ENCODE data around the gene GBP7. TPM values are rescaled to one million over a fixed set of nuclear protein-coding genes. Genes with fewer than 3 reads are reported as not detected.
A peak's percentile ranks its signal among the peaks of the same experiment; 100 is the strongest.
"Not testable (repeated sequence)": the region's sequence is repeated elsewhere in the genome, so short reads cannot be mapped to it uniquely, and the experiment has no call there.

Gene GBP7
- polyA plus RNA-seq (ENCODE audit: insufficient read length in 10 of 10): under 1 TPM in 6 of 10 donors, not detected in 4; 0.05 to 0.13 (median 0.08) TPM
- long read RNA-seq, donor 1: 0 reads
- long read RNA-seq, donor 2: 0 reads
- long read RNA-seq, donor 3: 0 reads
- long read RNA-seq, donor 4: 0 reads
- long read RNA-seq, donor 5: 0 reads
- long read RNA-seq, donor 6: 0 reads
- long read RNA-seq, donor 7: 0 reads
- long read RNA-seq, donor 8: 0 reads
- long read RNA-seq, donor 9: 0 reads

GRCh38 chr1:89175601-89176256 lies at the start of gene GBP7:
Gene GBP7, minus strand, starts transcription at chr1:89176003. Its CDS starts 4,068 bp downstream, at chr1:89171935.
- DNase-seq: no peak

GRCh38 chr1:89221341-89221740 lies 45.5 kb upstream of the GBP7 start:
- no peak for DNase-seq

- not testable (repeated sequence) for DNase-seq
These were observed 44.0 kb upstream of the GBP7 start for GRCh38 chr1:89219851-89220250.

GRCh38 chr1:89218941-89219340 lies 43.1 kb upstream of the GBP7 start:
- not testable (repeated sequence) for DNase-seq

GRCh38 chr1:89213347-89213746 lies 37.5 kb upstream of the GBP7 start:
- DNase-seq: no peak

- DNase-seq: no peak
These were observed 35.3 kb upstream of the GBP7 start for GRCh38 chr1:89211035-89211634.

GRCh38 chr1:89206373-89206772 lies 30.6 kb upstream of the GBP7 start:
- DNase-seq: no peak

GRCh38 chr1:89203166-89203565 lies 27.4 kb upstream of the GBP7 start:
- peak in 1 of 3 donors; percentile 43 for DNase-seq

GRCh38 chr1:89201106-89201794 lies 25.4 kb upstream of the GBP7 start:
- DNase-seq: no peak

- peak; percentile 21 to 49 (median 32) for DNase-seq
These were observed 24.9 kb upstream of the GBP7 start for GRCh38 chr1:89200663-89201062.

- no peak for DNase-seq
These were observed 23.8 kb upstream of the GBP7 start for GRCh38 chr1:89199525-89200031.

- peak in 2 of 3 donors; percentile 30 to 44 for DNase-seq
These were observed 22.8 kb upstream of the GBP7 start, which contains the start of gene GBP4 for GRCh38 chr1:89198491-89199072. Gene GBP4, minus strand, starts transcription at chr1:89198942. Its CDS starts 108 bp downstream, at chr1:89198834.

GRCh38 chr1:89198081-89198480 lies 22.3 kb upstream of the GBP7 start:
- no peak for DNase-seq

- DNase-seq: no peak
These were observed 19.7 kb upstream of the GBP7 start for GRCh38 chr1:89195476-89195875.

- peak in 1 of 3 donors; percentile 14 for DNase-seq
These were observed 15.5 kb upstream of the GBP7 start for GRCh38 chr1:89191314-89191713.

GRCh38 chr1:89190017-89190416 lies 14.2 kb upstream of the GBP7 start:
- no peak for DNase-seq

GRCh38 chr1:89179343-89179742 lies 3.5 kb upstream of the GBP7 start:
- DNase-seq: no peak

- DNase-seq: no peak
These were observed 1.2 kb upstream of the GBP7 start for GRCh38 chr1:89176971-89177370.

- no peak for DNase-seq
These were observed 1.3 kb downstream of the GBP7 start for GRCh38 chr1:89174491-89174890.

GRCh38 chr1:89172468-89173143 lies 3.2 kb downstream of the GBP7 start:
- DNase-seq: no peak

GRCh38 chr1:89171067-89171438 lies 4.8 kb downstream of the GBP7 start:
- DNase-seq: no peak

Measured in muscle of back (tissue), 13 donors.